Stimulated activated CD4-positive, alpha-beta T cell treated with anti-CD3 and anti-CD28 coated beads, Interleukin-1b, Interleukin-23, amount 100 ng/mL, for 1 hour (primary cell): ENCODE data around the gene TMOD4.

Source experiments
- DNase-seq, 2 donors: peaks; one replicate each; pipeline ENCODE4 v3.0.0-alpha.2; 2020; ENCODE audit warnings: low read depth in 2 of 2

The TMOD4 gene

DNA sequence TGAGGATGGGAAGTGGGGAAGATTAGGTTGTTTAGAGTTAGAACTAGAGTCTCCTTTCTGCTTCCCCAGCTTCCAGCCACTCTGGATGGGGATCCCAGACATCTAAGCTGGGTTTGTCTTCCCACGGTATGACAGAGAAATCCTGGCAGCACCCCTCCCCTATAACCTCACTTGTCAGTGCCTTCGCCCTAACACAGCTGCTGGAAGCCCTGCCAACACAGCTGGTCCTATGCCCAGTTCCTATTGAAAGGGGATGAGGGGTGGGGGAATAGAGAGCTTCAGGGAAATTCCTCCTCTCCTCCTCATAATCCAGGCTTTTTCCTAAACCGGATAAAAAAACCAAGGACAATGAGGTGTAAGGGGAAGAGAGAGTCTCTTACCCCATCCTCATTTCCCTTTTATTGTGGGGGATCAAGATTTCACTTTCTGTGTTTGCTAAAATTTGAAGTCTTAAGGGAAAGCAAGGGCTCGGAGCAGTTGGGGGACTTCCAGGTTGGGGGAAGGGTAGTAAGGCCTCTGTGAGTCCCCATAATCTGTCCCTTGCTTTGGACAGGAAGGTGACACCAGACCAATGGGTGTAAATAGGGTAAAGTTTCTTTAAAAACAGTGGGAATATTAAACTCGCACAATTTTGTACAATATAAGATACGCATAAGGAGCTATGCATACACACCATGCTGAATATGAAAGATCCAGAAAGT is 590 bp downstream of the TMOD4 start:
- no peak for DNase-seq

DNA sequence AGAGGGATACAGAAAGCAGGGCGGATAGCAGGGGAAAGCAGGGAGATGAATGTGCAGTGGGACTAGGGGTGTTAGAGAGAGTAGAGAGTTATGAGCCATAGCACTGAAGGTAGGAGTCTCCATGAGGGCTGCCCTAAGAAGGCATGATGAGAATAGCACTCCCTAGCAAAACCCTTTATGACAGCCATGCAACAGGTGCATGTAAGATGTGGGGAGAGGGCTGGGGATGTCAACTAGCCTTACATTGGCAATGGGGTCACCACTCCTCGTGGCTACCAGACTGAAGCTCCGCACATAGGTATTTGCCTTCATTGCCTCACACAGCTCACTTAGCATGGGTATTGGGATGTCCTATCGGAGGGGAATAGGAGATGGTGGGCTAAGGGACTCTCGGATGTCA is 4.6 kb downstream of the TMOD4 start:
- no peak for DNase-seq

DNA sequence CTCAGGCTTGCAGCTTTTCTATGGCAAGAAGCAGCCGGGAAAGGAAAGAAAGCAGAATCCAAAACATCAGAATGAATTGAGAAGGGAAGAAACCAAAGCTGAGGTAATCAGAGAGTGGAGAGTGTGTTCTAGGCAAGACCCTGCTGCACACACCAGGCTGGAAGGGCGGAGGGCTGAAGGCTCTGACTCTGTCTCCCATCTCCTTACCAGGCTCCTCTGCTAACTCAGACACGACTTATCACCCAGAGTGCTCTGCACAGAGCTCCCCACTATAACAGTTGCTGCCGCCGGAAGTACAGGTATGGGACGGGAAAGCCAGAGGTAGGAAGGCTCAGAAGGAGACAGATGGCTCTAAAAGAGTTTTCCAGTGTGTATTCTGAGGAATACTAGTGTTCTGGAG is 8.7 kb downstream of the TMOD4 start:
- DNase-seq = no peak

GRCh38 chr1:151166505-151166956 is 9.2 kb downstream of the TMOD4 start:
- no peak for DNase-seq

DNA sequence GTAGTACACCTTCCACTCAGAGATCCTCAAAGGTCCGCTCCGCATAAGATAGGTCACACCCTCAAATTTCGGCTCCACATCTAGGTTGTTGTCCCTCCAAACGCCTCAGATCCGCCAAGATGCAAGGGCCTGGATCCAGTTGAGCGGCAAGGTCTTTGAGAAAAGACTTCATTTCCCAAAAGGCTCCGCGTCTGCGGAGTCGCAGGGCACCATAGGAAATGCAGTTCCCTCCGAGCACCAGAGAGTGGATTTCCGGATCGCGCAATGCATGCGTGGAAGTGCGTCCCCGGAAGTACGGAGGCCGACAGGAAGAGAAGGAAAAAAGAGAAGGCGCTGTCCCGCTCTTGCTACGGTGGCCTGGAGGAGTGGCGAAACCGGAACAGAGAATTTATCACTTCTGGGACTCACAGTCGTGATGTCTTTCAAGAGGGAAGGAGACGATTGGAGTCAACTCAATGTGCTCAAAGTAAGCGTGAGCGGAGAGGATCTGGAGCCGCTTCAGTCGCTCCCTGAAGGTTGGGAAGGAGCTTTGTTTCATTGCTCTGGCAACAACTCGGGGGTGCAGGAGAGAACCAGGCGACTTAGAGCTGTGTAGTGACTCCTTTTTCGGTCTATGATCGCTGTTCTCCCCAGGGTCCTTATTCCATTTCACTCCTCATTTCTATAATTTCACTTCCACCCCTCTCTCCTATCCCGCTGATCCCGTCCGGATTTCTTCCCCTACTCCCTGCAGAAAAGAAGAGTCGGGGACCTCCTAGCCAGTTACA is 9.9 kb downstream of the TMOD4 start, which contains the start of the genes LYSMD1 and SCNM1:
LYSMD1 (minus strand) TSS at position 165 of the 767 bp plus-strand sequence. CDS start 644 bp downstream, outside the sequence.
SCNM1 (plus strand) TSS at position 407 of the 767 bp plus-strand sequence; CDS start at position 416, 9 bp downstream.
- peak; percentile 80 to 88 for DNase-seq

DNA sequence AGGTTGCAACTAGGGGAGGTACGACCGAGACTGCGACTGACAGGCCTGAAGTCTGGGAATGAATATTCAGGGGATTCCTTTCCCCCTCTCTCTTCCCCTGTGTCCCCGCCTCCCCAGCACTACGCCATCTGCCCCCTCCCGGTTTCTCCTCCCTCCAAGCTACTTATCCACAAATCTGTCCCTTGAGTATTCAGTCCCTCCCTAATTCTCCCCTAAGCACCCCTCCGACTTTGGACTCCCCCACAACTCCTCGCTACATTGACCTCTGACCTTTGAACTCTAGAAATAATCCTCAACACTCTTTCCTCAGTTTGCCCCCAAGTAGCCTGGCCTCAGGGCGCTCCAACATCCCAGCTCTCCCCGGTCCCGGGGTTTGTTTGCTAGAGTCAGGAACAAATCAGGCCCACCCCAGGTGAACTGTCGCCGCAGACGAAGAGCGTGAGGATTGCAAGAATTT is 10.5 kb downstream of the TMOD4 start:
- no peak for DNase-seq

DNA sequence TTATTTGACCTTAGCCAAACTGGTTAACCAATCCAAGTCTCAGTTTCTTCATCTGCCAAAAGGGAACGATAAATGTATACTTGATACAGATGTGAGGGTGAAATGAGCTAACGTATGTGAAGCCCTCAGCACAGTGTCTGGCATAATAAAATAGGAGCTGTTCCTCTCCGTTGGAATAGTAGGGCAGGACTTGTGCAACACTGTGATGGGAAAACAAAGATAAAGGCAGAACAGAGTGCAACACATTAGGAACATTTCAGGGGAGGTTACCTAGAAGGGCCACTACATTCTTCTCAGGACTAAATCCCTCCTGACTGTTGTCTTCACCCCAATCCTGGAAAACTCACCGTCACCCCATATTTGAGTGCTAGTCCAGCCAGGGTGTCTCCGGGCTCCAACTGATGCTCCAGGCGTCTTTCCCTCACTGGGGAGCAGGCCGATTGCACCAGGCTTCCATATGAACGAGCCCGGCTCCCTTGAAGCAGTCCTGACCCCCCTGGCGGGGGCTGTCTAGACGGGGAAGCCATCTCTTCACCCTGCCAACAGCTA is 11.0 kb downstream of the TMOD4 start:
- DNase-seq = no peak

DNA sequence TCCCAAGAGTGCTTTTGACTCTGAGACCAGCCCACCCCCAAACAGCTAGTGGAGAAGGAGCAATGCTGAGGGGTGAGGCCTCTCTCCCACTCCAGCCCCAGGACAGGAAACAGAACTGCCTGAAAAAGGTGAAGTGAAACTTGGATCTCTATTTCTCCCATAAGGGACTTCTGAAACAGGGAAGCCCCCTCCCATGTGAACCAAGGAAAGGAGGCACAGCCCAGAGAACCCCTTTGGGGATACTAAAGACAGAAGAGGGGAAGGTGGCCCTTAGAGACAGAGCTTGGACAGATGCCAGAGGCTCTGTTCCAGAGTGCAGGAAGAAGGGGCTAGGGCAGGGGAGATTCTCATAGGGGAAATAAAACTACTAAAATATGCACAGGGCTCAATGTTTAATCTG is 16.4 kb downstream of the TMOD4 start:
- no peak for DNase-seq

- DNase-seq = no peak
Measured at GRCh38 chr1:151158751-151159251, 17.0 kb downstream of the TMOD4 start.

GRCh38 chr1:151158326-151158725 is 17.5 kb downstream of the TMOD4 start:
- DNase-seq = peak in 1 of 2 donors; percentile 29

GRCh38 chr1:151157067-151157531 is 18.7 kb downstream of the TMOD4 start:
- peak in 1 of 2 donors; percentile 17 for DNase-seq

- DNase-seq = peak; percentile 25 to 59
Measured at GRCh38 chr1:151156515-151156819, 19.3 kb downstream of the TMOD4 start, which contains the start of gene TNFAIP8L2. TNFAIP8L2 (plus strand) TSS chr1:151156649; CDS start chr1:151158698, 2,049 bp downstream.

- no peak for DNase-seq
Measured at GRCh38 chr1:151147665-151148064, 28.1 kb downstream of the TMOD4 start.

- no peak for DNase-seq
Measured at GRCh38 chr1:151147132-151147503, 28.7 kb downstream of the TMOD4 start.

DNA sequence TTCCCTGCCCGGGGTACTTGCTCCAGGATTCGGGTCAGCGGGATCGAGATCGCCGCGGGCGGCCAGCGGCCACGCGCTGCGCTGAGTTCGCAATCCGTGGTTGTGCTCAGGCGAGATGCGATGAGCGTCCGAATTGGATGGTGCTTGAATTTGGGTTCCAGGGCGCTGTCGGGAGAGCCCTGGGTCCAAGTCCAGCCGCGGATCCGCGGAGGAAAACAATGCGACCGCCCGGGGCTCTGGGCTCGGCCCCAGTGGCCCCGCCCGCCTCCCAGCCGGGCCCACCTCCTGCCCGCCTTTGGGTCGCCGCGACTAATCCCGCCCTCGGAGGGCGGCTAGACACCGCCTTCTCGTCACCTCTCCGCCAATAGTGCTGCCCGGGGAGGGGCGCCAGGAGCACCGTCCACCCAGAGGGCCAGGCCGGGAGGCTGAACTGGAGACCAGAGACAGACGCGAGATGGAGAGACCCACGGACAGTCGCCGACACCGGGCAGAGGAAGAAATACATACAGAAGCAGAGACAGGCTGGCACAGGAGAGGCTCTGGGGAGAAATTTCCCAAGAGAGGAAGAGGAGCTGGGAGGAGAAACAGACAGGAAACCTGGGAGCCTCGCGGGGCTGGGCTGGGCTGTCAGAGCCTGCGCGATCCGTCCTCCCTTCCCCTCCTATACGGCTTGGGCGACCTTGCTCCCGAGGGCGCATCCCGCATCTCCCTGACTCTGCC is 29.2 kb downstream of the TMOD4 start, which contains the start of gene SEMA6C:
SEMA6C (minus strand) TSS at position 220 of the 720 bp plus-strand sequence. CDS start 4,010 bp downstream, outside the sequence.
- DNase-seq = peak; percentile 64 to 72

DNA sequence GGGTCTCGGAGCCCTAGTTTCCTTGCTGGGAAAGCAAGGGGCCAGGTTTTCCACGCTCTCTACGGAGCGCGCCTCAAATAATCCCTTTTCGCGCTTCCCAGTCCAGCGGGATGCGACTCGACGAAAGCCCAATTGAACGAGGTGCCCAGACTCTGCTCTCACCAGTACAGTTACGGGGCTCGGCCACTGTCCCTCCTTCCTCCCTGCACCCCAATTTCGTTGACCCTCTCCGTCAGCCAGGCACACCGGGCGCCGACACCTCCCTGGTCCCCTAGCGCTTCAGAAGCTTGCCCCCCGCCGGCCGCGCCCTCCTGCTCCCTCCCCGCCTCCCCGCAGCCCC is 29.7 kb downstream of the TMOD4 start:
- DNase-seq = no peak

DNA sequence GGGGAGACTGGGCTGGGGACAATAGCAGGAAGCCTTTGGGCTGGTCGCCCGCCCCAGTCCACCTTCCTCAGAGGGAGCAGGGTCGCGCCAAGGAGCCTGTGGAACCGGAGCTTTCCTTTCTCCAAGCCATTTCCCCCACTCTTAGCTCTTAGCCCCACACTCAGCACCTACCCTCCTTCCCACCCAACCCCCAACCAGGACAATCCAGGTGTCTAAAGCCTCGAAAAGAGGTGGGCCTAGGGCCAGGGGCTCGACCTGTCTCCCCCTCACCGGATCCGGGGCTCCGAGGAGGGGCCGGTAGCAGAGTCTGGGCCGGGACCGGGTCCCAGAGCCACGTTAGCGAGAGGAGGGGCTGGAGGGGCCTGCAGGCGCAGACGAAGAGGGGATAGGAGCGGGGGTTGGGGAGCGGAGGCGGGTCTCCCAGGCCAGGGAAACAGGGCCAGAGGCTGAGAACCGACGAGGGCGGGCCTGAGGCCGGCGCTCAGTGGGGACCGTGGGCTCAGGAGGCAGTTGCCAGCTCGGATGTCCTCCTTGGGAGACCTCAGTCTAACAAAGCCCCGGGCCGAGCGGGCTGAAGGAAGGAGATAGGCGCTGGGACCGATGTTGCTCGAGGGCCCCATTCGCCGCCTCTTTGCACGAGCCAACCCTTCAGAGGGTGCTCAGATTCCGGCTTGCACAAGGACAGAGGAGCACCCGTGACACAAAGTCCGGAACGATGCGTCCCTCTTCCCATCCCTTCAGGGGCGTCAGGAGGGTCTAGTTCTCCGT is 30.3 kb downstream of the TMOD4 start:
- DNase-seq = no peak

GRCh38 chr1:151144474-151145303 is 31.1 kb downstream of the TMOD4 start:
- no peak for DNase-seq

- no peak for DNase-seq
Measured at GRCh38 chr1:151143986-151144385, 31.8 kb downstream of the TMOD4 start.

- no peak for DNase-seq
Measured at GRCh38 chr1:151143057-151143435, 32.7 kb downstream of the TMOD4 start.
